ENCODE data around the gene STN1. TPM values are rescaled to one million over a fixed set of nuclear protein-coding genes. Genes with fewer than 3 reads are reported as not detected.

STN1 gene
- 10 to 100 TPM; 15.0 to 16.9 TPM for total RNA-seq

GRCh38 chr10:103918053-103918846, at the start of gene STN1:
Gene STN1 (minus strand): TSS chr10:103918184. CDS start chr10:103917594, 590 bp downstream.

GRCh38 chr10:103966671-103967447, 48.9 kb upstream of the STN1 start, which contains the start of gene SLK:
Gene SLK (plus strand): TSS chr10:103967140. CDS start chr10:103967746, 606 bp downstream.

GRCh38 chr10:103855424-103855823, 62.6 kb downstream of the STN1 start, which contains the start of gene SH3PXD2A:
Gene SH3PXD2A (minus strand): TSS chr10:103855576. CDS start chr10:103855266, 310 bp downstream.

Other genes with a start within 250 kb of the STN1 start
- 10 to 100 TPM; 16.7 to 47.1 TPM for gene SH3PXD2A, start 62.6 kb downstream of the STN1 start, total RNA-seq
- gene SLK, start 49.0 kb upstream of the STN1 start, total RNA-seq = 10 to 100 TPM; 30.3 to 36.5 TPM
- gene COL17A1, start 167.7 kb upstream of the STN1 start, total RNA-seq = under 1 TPM; under 0.01 to 0.34 TPM
- gene SFR1, start 204.0 kb upstream of the STN1 start, total RNA-seq = 1 to 10 TPM; 9.3 TPM